OCI-LY7 (cell line): ENCODE results near the gene NPAS2. TPM values are rescaled to one million over a fixed set of nuclear protein-coding genes. Genes with fewer than 3 reads are reported as not detected.

Source experiments
- BruUV-seq: library from RNA; stranded (reverse); fragments of 400-500 nt; replicated peaks from 2 replicates; lab custom pipeline; 2021; lab: Mats Ljungman, UMichigan
- CTCF ChIA-PET: fragments of 300-600 bp; sonication (Branson Sonifier 250); formaldehyde crosslinking; loops from one replicate; lab custom pipeline; 2022; ENCODE audit warnings: antibody characterized with exemption; ENCODE audit not compliant: unreplicated experiment; lab: Charles Lee
- POLR2A ChIA-PET: fragments of 300-600 bp; sonication (Branson Sonifier 250); formaldehyde crosslinking; loops from one replicate; lab custom pipeline; 2022; ENCODE audit warnings: antibody characterized with exemption; lab: Charles Lee
- DNase-seq: peaks from one replicate; pipeline ENCODE4 v3.0.0-alpha.2; 2015; ENCODE audit warnings: low spot score
- H2AFZ ChIP-seq: fragments of 200-600 bp; sonication (generic), shearing (Covaris generic); 2 replicates; pipeline ENCODE4 v1.6.1; 2014; ENCODE audit warnings: mild to moderate bottlenecking, antibody characterized with exemption, low read length, moderate library complexity
- H3K27ac ChIP-seq: fragments of 200-600 bp; sonication (generic); 2 replicates; pipeline ENCODE4 v1.5.1; 2014; ENCODE audit warnings: mixed run types, low read depth, mild to moderate bottlenecking, moderate library complexity, low read length, inconsistent platforms; ENCODE audit not compliant: poor library complexity, severe bottlenecking
- H3K36me3 ChIP-seq: fragments of 200-600 bp; sonication (generic); 2 replicates; pipeline ENCODE4 v1.6.1; 2014; ENCODE audit warnings: mild to moderate bottlenecking, antibody characterized with exemption, low read length, moderate library complexity, mixed read lengths; ENCODE audit not compliant: insufficient read depth
- H3K4me1 ChIP-seq: fragments of 200-600 bp; sonication (generic); 2 replicates; pipeline ENCODE4 v1.5.1; 2014; ENCODE audit warnings: mild to moderate bottlenecking, low read length; ENCODE audit not compliant: insufficient read depth, poor library complexity, severe bottlenecking
- H3K4me2 ChIP-seq: fragments of 200-600 bp; sonication (generic); 2 replicates; pipeline ENCODE4 v1.6.1; 2014; ENCODE audit warnings: mild to moderate bottlenecking, low read length
- H3K4me3 ChIP-seq: fragments of 200-600 bp; sonication (generic); 2 replicates; pipeline ENCODE4 v1.5.1; 2014; ENCODE audit warnings: mild to moderate bottlenecking, low read depth, low read length; ENCODE audit not compliant: poor library complexity, severe bottlenecking
- H3K79me2 ChIP-seq: fragments of 200-600 bp; sonication (generic); 2 replicates; pipeline ENCODE4 v1.6.1; 2016; ENCODE audit warnings: low read depth, mild to moderate bottlenecking, low read length, moderate library complexity, mixed read lengths; ENCODE audit not compliant: insufficient read depth
- H3K9me2 ChIP-seq: fragments of 200-600 bp; sonication (generic); 2 replicates; pipeline ENCODE4 v1.6.1; 2016; ENCODE audit warnings: mild to moderate bottlenecking, low read length, mixed read lengths; ENCODE audit not compliant: insufficient read depth
- H3K9me3 ChIP-seq: fragments of 200-600 bp; sonication (generic); 2 replicates; pipeline ENCODE4 v1.6.1; 2014; ENCODE audit warnings: mild to moderate bottlenecking, mixed run types, low read length, mixed read lengths
- H4K20me1 ChIP-seq: fragments of 200-600 bp; sonication (generic); 2 replicates; pipeline ENCODE4 v1.6.1; 2014; ENCODE audit warnings: mild to moderate bottlenecking, antibody characterized with exemption, low read length, moderate library complexity, mixed read lengths; ENCODE audit not compliant: insufficient read depth
- CTCF ChIP-seq: fragments of 200-600 bp; sonication (generic); conservative IDR thresholded peaks from 2 replicates; pipeline ENCODE4 v1.5.1; 2014; ENCODE audit warnings: mild to moderate bottlenecking, antibody characterized with exemption, low read length, moderate library complexity, mixed read lengths
- EZH2phosphoT487 ChIP-seq: fragments of 200-600 bp; sonication (generic); IDR thresholded peaks from 2 replicates; pipeline ENCODE4 v1.6.1; 2018; ENCODE audit warnings: low read depth, borderline replicate concordance, mild to moderate bottlenecking, mixed run types, antibody characterized with exemption, low read length, moderate library complexity, mixed read lengths
- intact Hi-C: fragments of 100-400 bp; cut with micrococcal nuclease; formaldehyde crosslinking; loops from one replicate; pipeline ENCODE4 v1.10.0; 2022; ENCODE audit not compliant: unreplicated experiment
- total RNA-seq, 2 experiments: library from RNA; depleted of rRNA in 1 of 2; stranded (reverse); fragments of >200 nt in 1 of 2; shearing (Covaris generic) in 1 of 2; gene quantifications; 2 replicates each; pipeline ENCODE4 v1.2.3, GENCODE V29; 2014 to 2022

Gene NPAS2
- total RNA-seq, 2 experiments from 2014 or later, result not detected

DNA sequence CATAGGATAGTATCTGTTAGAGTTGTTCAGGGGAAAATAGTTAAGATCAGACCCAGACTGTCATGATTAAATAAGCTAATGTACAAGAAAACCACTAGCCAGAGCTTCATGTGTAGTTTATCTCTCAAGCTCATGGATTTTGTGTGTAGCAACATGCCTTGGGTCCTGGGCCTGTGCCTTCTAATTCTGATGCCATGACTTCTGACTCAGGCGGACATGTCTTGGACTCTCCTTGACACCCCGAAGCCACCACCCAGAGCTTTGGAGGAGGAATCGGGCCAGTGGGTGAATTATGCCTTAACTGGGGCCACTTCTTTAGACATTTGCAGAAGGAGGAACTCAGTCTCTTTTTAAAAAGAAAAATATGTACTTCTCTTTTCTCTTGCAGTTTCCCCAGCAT is 68.7 kb downstream of the NPAS2 start:
- DNase-seq, result no peak
- Histone ChIP-seq H3K9me2 (no peaks in the 10 kb centered on the region), H3K4me2 (no peak overlapping the region), H2AFZ (no peak overlapping the region), H3K36me3 (no peaks in the 10 kb centered on the region), H3K4me3 (no peak overlapping the region), H4K20me1 (no peaks in the 10 kb centered on the region), H3K27ac (no peak overlapping the region), H3K79me2 (no peaks in the 10 kb centered on the region), H3K9me3 (no peaks in the 10 kb centered on the region), H3K4me1 (no peaks in the 10 kb centered on the region)
- no TSS peak for BruUV-seq
- intact Hi-C loops, result no loop called here
- ChIA-PET CTCF (no interaction called here), POLR2A (no interaction called here)
- TF ChIP-seq EZH2phosphoT487, result no peak
- TF ChIP-seq CTCF, result no peak

- no peak overlapping the region for H3K4me3 ChIP-seq
- no peaks in the 10 kb centered on the region for H3K79me2 ChIP-seq
- no peak overlapping the region for H2AFZ ChIP-seq
- CTCF ChIA-PET, result no interaction called here
- H3K9me2 ChIP-seq, result no peaks in the 10 kb centered on the region
- no peaks in the 10 kb centered on the region for H3K4me1 ChIP-seq
- H3K9me3 ChIP-seq, result no peaks in the 10 kb centered on the region
- POLR2A ChIA-PET, result no interaction called here
- H3K27ac ChIP-seq, result no peak overlapping the region
- no peaks in the 10 kb centered on the region for H3K36me3 ChIP-seq
- intact Hi-C loops, result no loop called here
- H4K20me1 ChIP-seq, result no peaks in the 10 kb centered on the region
- H3K4me2 ChIP-seq, result no peak overlapping the region
- no peak for TF ChIP-seq CTCF
- TF ChIP-seq EZH2phosphoT487, result no peak
- DNase-seq, result no peak
- BruUV-seq, result no TSS peak
Observed at GRCh38 chr2:100889286-100889685, 69.3 kb downstream of the NPAS2 start.

DNA sequence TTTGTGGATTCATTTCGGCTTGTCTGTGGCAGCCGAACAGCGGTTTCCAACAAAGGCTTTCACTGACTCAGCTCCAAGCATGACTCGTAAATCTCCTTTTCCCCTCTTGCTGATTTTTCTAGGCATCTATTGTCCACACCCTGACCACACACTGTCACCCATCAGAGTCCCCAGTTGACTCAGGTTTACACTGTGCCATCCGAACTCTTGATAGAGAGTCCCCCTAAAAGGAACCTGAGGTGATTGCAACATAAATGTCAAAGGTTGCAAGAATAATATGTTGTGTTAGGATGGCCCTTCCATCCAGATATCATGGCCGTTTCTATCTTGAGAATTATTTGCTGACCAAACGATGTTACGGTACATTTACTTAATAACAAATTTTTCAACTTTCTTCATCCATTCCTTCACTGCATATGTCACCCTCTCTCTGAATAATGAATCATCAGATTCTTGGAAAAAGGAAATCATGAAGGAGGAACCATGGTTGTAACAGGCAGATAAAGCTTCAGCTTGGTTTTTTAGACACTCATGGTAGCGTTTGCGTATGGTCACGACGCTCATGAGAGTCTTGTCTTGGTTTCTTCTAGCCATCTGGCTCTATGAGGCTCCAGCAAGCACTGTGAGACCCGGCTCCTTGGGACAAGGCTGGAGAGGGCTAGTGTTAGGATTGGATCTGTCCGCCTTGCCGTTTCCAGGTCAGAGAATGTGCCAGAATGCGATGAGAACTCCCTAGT is 72.1 kb downstream of the NPAS2 start:
- H3K79me2 ChIP-seq, result no peaks in the 10 kb centered on the region
- H3K4me2 ChIP-seq, result no peak overlapping the region
- H3K27ac ChIP-seq, result no peak overlapping the region
- intact Hi-C loops, result no loop called here
- H3K4me3 ChIP-seq, result no peak overlapping the region
- H3K9me3 ChIP-seq, result no peaks in the 10 kb centered on the region
- no peak for TF ChIP-seq EZH2phosphoT487
- CTCF ChIA-PET, result no interaction called here
- no TSS peak for BruUV-seq
- H2AFZ ChIP-seq, result no peak overlapping the region
- no peaks in the 10 kb centered on the region for H4K20me1 ChIP-seq
- no peaks in the 10 kb centered on the region for H3K4me1 ChIP-seq
- no peaks in the 10 kb centered on the region for H3K36me3 ChIP-seq
- no peaks in the 10 kb centered on the region for H3K9me2 ChIP-seq
- no peak for DNase-seq
- POLR2A ChIA-PET, result no interaction called here
